Tibial nerve (tissue), 4 donors: ENCODE data around the gene PLPP4.

Experiments
- EP300 ChIP-seq, 2 donors: sonication (generic); formaldehyde crosslinking; IDR thresholded peaks; one replicate each; pipeline ENCODE4 v1.6.1; 2017; ENCODE audit warnings: antibody characterized with exemption in 2 of 2, mild to moderate bottlenecking in 1 of 2
- TF ChIP-seq, protein P1 (sequence below), 5 experiments: fragments of 200-600 bp in 3 of 5; fragments of 450-650 bp in 2 of 5; sonication (generic) in 3 of 5; IDR thresholded peaks; one replicate each; pipeline ENCODE4 v1.5.1; 2016 to 2019; ENCODE audit warnings: antibody characterized with exemption in 5 of 5, mild to moderate bottlenecking in 3 of 5, moderate library complexity in 2 of 5

DNA sequence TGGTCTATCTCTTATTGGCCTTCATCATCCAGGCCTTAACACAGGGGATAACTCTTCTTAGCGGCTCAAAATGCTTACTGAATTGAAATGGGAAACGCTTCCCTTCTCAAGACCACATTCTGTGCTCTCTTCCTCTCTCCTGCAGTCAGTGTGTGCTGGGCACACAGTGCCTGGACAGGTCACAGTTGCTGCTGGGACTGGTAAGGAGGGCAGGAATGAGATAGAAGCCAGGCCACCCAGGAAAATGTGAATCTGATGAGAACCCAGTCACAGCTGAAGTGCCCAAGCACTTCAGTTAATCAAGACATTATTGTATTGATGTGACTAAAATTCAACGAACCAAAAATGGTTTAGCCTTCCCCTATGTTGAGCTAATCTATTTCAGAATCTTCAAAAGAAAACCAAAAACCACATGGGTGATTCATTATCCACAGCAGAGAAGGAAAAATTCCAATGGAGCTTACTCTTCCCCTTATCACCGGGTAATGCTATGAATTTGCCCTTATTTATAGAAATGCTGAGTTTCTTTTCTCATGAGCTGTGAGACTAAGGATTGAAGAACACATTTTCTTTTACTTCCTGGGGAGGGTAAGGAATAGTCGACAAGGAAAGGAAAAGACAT, 41.2 kb upstream of the PLPP4 start:
- TF ChIP-seq, protein P1, sequence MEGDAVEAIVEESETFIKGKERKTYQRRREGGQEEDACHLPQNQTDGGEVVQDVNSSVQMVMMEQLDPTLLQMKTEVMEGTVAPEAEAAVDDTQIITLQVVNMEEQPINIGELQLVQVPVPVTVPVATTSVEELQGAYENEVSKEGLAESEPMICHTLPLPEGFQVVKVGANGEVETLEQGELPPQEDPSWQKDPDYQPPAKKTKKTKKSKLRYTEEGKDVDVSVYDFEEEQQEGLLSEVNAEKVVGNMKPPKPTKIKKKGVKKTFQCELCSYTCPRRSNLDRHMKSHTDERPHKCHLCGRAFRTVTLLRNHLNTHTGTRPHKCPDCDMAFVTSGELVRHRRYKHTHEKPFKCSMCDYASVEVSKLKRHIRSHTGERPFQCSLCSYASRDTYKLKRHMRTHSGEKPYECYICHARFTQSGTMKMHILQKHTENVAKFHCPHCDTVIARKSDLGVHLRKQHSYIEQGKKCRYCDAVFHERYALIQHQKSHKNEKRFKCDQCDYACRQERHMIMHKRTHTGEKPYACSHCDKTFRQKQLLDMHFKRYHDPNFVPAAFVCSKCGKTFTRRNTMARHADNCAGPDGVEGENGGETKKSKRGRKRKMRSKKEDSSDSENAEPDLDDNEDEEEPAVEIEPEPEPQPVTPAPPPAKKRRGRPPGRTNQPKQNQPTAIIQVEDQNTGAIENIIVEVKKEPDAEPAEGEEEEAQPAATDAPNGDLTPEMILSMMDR (IDR thresholded peaks at IDR 0.05) = no peak
- TF ChIP-seq EP300 (IDR thresholded peaks at IDR 0.05) = no peak
